ENCODE results near the gene MAGI1.

The MAGI1 gene

GRCh38 chr3:65748326-65748725 lies 290.4 kb downstream of the MAGI1 start:
- ChIA-PET POLR2A (no interaction called here), CTCF (no interaction called here)
- TF ChIP-seq CTBP1 (IDR thresholded peaks at IDR 0.05; ENCODE audit: borderline replicate concordance) (no peak), NFRKB (IDR thresholded peaks at IDR 0.05) (no peak), PKNOX1 (IDR thresholded peaks at IDR 0.05) (no peak), L3MBTL2 (conservative IDR thresholded peaks at IDR 0.05) (no peak), BHLHE40 (IDR thresholded peaks at IDR 0.05; ENCODE audit: borderline replicate concordance) (no peak), ARNT (IDR thresholded peaks at IDR 0.05) (no peak), HDGF (IDR thresholded peaks at IDR 0.05; ENCODE audit: borderline replicate concordance) (no peak)
- DNase-seq (ENCODE audit: extremely low spot score): no peak

- no peak for DNase-seq (ENCODE audit: extremely low spot score)
- TF ChIP-seq SUZ12 (IDR thresholded peaks at IDR 0.05): no peak
- ChIA-PET CTCF (no interaction called here), POLR2A (interaction anchor here (0.9 kb wide), 1 partner anchor 474 kb away, joined by 3 read pairs; the partner anchor contains the start of gene SLC25A26)
Measured at GRCh38 chr3:65746848-65747247, 291.9 kb downstream of the MAGI1 start.

DNA sequence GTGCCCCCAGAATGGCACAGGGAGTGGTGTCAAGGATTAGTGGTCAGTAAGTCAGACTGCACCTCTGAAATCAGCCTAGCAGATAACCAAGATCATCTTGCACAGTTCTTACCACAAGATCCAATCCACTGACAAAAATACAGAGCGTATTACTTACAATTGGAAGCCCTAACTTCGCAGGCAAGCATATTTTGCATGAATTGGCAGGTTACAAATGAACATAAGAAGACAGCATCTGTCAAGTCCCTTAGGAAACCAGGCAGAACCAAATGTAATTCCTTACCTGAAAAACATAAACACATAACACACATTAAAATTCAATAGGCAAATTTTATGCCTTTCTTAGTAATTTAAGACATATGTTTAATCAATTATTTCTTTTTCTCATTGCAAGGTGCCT lies 293.4 kb downstream of the MAGI1 start:
- CTCF ChIA-PET: no interaction called here

GRCh38 chr3:65742914-65743313 lies 295.8 kb downstream of the MAGI1 start:
- no peak for DNase-seq (ENCODE audit: extremely low spot score)
- ChIA-PET POLR2A (no interaction called here), CTCF (no interaction called here)
- TF ChIP-seq FOXM1 (IDR thresholded peaks at IDR 0.05; ENCODE audit: borderline replicate concordance) (no peak), L3MBTL2 (conservative IDR thresholded peaks at IDR 0.05) (no peak), LEF1 (IDR thresholded peaks at IDR 0.05; ENCODE audit: borderline replicate concordance) (no peak), BHLHE40 (IDR thresholded peaks at IDR 0.05; ENCODE audit: borderline replicate concordance) (no peak), CTBP1 (IDR thresholded peaks at IDR 0.05; ENCODE audit: borderline replicate concordance) (no peak), NFRKB (IDR thresholded peaks at IDR 0.05) (no peak), ZNF384 (IDR thresholded peaks at IDR 0.05) (no peak), FOXK2 (IDR thresholded peaks at IDR 0.05) (no peak), FOXA1 (IDR thresholded peaks at IDR 0.05) (no peak), HDGF (IDR thresholded peaks at IDR 0.05; ENCODE audit: borderline replicate concordance) (no peak), ARNT (IDR thresholded peaks at IDR 0.05) (no peak), SP1 (IDR thresholded peaks at IDR 0.05) (no peak), TARDBP (IDR thresholded peaks at IDR 0.05) (no peak), ELF4 (IDR thresholded peaks at IDR 0.05) (no peak), PKNOX1 (IDR thresholded peaks at IDR 0.05) (no peak), SUZ12 (IDR thresholded peaks at IDR 0.05) (no peak)

More for the DNA sequence above, 293.4 kb downstream of the MAGI1 start:
- POLR2A ChIA-PET: no interaction called here
- TF ChIP-seq HDGF (IDR thresholded peaks at IDR 0.05; ENCODE audit: borderline replicate concordance) (no peak), SUZ12 (IDR thresholded peaks at IDR 0.05) (no peak), ZNF384 (IDR thresholded peaks at IDR 0.05) (no peak), LEF1 (IDR thresholded peaks at IDR 0.05; ENCODE audit: borderline replicate concordance) (no peak), SP1 (IDR thresholded peaks at IDR 0.05) (no peak), NFRKB (IDR thresholded peaks at IDR 0.05) (no peak), ELF4 (IDR thresholded peaks at IDR 0.05) (no peak), FOXA1 (IDR thresholded peaks at IDR 0.05) (no peak), BHLHE40 (IDR thresholded peaks at IDR 0.05; ENCODE audit: borderline replicate concordance) (no peak), L3MBTL2 (conservative IDR thresholded peaks at IDR 0.05) (no peak), FOXK2 (IDR thresholded peaks at IDR 0.05) (no peak), FOXM1 (IDR thresholded peaks at IDR 0.05; ENCODE audit: borderline replicate concordance) (no peak), CTBP1 (IDR thresholded peaks at IDR 0.05; ENCODE audit: borderline replicate concordance) (no peak), ARNT (IDR thresholded peaks at IDR 0.05) (no peak), TARDBP (IDR thresholded peaks at IDR 0.05) (no peak)
- no peak for DNase-seq (ENCODE audit: extremely low spot score)

DNA sequence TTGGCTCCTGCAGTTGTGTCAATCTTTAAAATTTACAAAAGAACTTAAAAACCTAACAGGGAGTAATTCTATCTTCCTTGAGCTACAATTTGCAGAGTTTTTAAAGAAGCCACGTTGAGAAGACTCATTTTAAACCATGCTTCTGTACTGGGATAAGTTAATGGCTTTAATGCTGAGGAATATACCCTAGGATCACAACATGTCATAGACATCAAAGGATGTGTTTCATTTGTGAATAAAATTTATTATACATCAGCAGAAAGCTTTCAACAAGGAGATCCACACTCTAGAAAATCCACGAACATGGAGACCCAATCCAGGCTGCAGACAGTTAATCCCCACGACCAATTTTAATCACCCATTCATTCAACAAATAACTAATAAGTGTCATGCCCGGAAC lies 297.2 kb downstream of the MAGI1 start:
- no peak for TF ChIP-seq NFRKB (IDR thresholded peaks at IDR 0.05)
- no peak for TF ChIP-seq FOXK2 (IDR thresholded peaks at IDR 0.05)
- no peak for TF ChIP-seq ZNF384 (IDR thresholded peaks at IDR 0.05)
- no peak for TF ChIP-seq ARNT (IDR thresholded peaks at IDR 0.05)
- TF ChIP-seq FOXM1 (IDR thresholded peaks at IDR 0.05; ENCODE audit: borderline replicate concordance): no peak
- TF ChIP-seq PKNOX1 (IDR thresholded peaks at IDR 0.05): no peak
- TF ChIP-seq FOXA1 (IDR thresholded peaks at IDR 0.05): no peak
- no peak for TF ChIP-seq LEF1 (IDR thresholded peaks at IDR 0.05; ENCODE audit: borderline replicate concordance)
- no peak for TF ChIP-seq TARDBP (IDR thresholded peaks at IDR 0.05)
- ChIA-PET POLR2A (no interaction called here), CTCF (interaction anchor here (0.6 kb wide), 1 partner anchor 9 kb away, joined by 3 read pairs; no protein-coding TSS in a partner anchor)

DNA sequence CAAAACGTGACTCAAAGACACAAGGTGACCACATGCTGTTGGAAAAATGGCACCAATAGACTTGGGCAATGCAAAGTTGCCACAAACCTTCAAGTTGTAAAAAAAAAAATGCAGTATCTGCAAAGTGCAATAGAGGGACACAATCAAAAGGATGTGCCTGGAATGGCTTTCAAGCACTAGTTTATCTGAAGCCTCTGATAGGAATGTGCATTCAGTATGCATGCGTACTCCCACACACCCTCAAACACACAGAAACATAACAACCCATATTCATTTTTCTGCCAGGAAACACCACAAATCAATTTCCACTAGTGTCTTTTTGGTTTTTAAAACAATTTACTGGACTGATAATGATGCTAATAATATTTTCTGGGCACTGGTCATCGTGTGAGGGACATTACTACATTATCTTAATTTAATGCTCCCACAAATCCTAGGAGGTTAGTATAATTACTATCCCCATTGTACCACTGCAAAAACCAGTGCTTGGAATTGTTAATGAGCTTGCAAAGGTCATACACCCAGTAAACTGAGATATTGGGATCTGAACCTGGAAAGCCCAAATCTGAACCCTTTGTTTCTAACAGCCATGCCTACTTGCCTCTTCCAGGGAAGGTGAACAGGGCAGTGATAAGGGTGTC lies 298.7 kb downstream of the MAGI1 start:
- ChIA-PET POLR2A (no interaction called here), CTCF (interaction anchor here (0.7 to 1.9 kb wide), 2 partner anchors 11 to 19 kb away, joined by 3 to 8 read pairs; no protein-coding TSS in a partner anchor)
- TF ChIP-seq ARNT (IDR thresholded peaks at IDR 0.05) (no peak), ELF4 (IDR thresholded peaks at IDR 0.05) (no peak), FOXM1 (IDR thresholded peaks at IDR 0.05; ENCODE audit: borderline replicate concordance) (no peak), LEF1 (IDR thresholded peaks at IDR 0.05; ENCODE audit: borderline replicate concordance) (no peak), BHLHE40 (IDR thresholded peaks at IDR 0.05; ENCODE audit: borderline replicate concordance) (no peak), SUZ12 (IDR thresholded peaks at IDR 0.05) (no peak), FOXA1 (IDR thresholded peaks at IDR 0.05) (no peak), PKNOX1 (IDR thresholded peaks at IDR 0.05) (no peak), SP1 (IDR thresholded peaks at IDR 0.05) (no peak), NFRKB (IDR thresholded peaks at IDR 0.05) (no peak), HDGF (IDR thresholded peaks at IDR 0.05; ENCODE audit: borderline replicate concordance) (no peak), FOXK2 (IDR thresholded peaks at IDR 0.05) (no peak), ZNF384 (IDR thresholded peaks at IDR 0.05) (no peak), CTBP1 (IDR thresholded peaks at IDR 0.05; ENCODE audit: borderline replicate concordance) (no peak), L3MBTL2 (conservative IDR thresholded peaks at IDR 0.05) (no peak), TARDBP (IDR thresholded peaks at IDR 0.05) (no peak)
- no peak for DNase-seq (ENCODE audit: extremely low spot score)

More for the DNA sequence above, 297.2 kb downstream of the MAGI1 start:
- DNase-seq (ENCODE audit: extremely low spot score): no peak

Data from HEK293T (cell line).